ENCODE data around the gene APPL2. TPM values are rescaled to one million over a fixed set of nuclear protein-coding genes. Genes with fewer than 3 reads are reported as not detected.

The APPL2 gene
- total RNA-seq, 1 experiment from 2014 or later = 16.1 TPM

GRCh38 chr12:105274571-105274970 lies 38.6 kb upstream of the APPL2 start:
- Mint-ChIP-seq H3K9me3 (peaks cover 8% of the 10 kb centered on the region), H3K27ac (no peak overlapping the region), H3K4me3 (no peak overlapping the region), H3K27me3 (ENCODE audit: low read depth) (no peaks in the 10 kb centered on the region), H3K36me3 (no peaks in the 10 kb centered on the region), H3K4me1 (peaks cover 10% of the 10 kb centered on the region)
- no peak for TF ChIP-seq ATF1 (CRISPR knock-in tag; IDR thresholded peaks at IDR 0.05)
- TF ChIP-seq ZNF425 (CRISPR knock-in tag; conservative IDR thresholded peaks at IDR 0.05) = no peak
- no peak for TF ChIP-seq ZNF232 (CRISPR knock-in tag; IDR thresholded peaks at IDR 0.05)
- no peak for TF ChIP-seq TCF7 (CRISPR knock-in tag; IDR thresholded peaks at IDR 0.05; ENCODE audit: low read depth)
- no peak for TF ChIP-seq ZBTB21 (CRISPR knock-in tag; IDR thresholded peaks at IDR 0.05; ENCODE audit: borderline replicate concordance)
- no peak for TF ChIP-seq ZNF263 (CRISPR knock-in tag; IDR thresholded peaks at IDR 0.05; ENCODE audit: low read depth)
- no peak for TF ChIP-seq ZSCAN18 (CRISPR knock-in tag; IDR thresholded peaks at IDR 0.05)
- TF ChIP-seq MXD4 (CRISPR knock-in tag; IDR thresholded peaks at IDR 0.05; ENCODE audit: borderline replicate concordance) = no peak
- TF ChIP-seq ESRRA (CRISPR knock-in tag; IDR thresholded peaks at IDR 0.05; ENCODE audit: borderline replicate concordance) = no peak
- TF ChIP-seq, protein P1, sequence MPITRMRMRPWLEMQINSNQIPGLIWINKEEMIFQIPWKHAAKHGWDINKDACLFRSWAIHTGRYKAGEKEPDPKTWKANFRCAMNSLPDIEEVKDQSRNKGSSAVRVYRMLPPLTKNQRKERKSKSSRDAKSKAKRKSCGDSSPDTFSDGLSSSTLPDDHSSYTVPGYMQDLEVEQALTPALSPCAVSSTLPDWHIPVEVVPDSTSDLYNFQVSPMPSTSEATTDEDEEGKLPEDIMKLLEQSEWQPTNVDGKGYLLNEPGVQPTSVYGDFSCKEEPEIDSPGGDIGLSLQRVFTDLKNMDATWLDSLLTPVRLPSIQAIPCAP (CRISPR knock-in tag; IDR thresholded peaks at IDR 0.05) = no peak
- TF ChIP-seq SMAD3 (CRISPR knock-in tag; IDR thresholded peaks at IDR 0.05; ENCODE audit: borderline replicate concordance) = no peak
- TF ChIP-seq, protein P2, sequence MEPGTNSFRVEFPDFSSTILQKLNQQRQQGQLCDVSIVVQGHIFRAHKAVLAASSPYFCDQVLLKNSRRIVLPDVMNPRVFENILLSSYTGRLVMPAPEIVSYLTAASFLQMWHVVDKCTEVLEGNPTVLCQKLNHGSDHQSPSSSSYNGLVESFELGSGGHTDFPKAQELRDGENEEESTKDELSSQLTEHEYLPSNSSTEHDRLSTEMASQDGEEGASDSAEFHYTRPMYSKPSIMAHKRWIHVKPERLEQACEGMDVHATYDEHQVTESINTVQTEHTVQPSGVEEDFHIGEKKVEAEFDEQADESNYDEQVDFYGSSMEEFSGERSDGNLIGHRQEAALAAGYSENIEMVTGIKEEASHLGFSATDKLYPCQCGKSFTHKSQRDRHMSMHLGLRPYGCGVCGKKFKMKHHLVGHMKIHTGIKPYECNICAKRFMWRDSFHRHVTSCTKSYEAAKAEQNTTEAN (CRISPR knock-in tag; IDR thresholded peaks at IDR 0.05) = no peak
- TF ChIP-seq, protein P3, sequence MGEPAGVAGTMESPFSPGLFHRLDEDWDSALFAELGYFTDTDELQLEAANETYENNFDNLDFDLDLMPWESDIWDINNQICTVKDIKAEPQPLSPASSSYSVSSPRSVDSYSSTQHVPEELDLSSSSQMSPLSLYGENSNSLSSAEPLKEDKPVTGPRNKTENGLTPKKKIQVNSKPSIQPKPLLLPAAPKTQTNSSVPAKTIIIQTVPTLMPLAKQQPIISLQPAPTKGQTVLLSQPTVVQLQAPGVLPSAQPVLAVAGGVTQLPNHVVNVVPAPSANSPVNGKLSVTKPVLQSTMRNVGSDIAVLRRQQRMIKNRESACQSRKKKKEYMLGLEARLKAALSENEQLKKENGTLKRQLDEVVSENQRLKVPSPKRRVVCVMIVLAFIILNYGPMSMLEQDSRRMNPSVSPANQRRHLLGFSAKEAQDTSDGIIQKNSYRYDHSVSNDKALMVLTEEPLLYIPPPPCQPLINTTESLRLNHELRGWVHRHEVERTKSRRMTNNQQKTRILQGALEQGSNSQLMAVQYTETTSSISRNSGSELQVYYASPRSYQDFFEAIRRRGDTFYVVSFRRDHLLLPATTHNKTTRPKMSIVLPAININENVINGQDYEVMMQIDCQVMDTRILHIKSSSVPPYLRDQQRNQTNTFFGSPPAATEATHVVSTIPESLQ (CRISPR knock-in tag; IDR thresholded peaks at IDR 0.05) = no peak
- TF ChIP-seq, protein P4, sequence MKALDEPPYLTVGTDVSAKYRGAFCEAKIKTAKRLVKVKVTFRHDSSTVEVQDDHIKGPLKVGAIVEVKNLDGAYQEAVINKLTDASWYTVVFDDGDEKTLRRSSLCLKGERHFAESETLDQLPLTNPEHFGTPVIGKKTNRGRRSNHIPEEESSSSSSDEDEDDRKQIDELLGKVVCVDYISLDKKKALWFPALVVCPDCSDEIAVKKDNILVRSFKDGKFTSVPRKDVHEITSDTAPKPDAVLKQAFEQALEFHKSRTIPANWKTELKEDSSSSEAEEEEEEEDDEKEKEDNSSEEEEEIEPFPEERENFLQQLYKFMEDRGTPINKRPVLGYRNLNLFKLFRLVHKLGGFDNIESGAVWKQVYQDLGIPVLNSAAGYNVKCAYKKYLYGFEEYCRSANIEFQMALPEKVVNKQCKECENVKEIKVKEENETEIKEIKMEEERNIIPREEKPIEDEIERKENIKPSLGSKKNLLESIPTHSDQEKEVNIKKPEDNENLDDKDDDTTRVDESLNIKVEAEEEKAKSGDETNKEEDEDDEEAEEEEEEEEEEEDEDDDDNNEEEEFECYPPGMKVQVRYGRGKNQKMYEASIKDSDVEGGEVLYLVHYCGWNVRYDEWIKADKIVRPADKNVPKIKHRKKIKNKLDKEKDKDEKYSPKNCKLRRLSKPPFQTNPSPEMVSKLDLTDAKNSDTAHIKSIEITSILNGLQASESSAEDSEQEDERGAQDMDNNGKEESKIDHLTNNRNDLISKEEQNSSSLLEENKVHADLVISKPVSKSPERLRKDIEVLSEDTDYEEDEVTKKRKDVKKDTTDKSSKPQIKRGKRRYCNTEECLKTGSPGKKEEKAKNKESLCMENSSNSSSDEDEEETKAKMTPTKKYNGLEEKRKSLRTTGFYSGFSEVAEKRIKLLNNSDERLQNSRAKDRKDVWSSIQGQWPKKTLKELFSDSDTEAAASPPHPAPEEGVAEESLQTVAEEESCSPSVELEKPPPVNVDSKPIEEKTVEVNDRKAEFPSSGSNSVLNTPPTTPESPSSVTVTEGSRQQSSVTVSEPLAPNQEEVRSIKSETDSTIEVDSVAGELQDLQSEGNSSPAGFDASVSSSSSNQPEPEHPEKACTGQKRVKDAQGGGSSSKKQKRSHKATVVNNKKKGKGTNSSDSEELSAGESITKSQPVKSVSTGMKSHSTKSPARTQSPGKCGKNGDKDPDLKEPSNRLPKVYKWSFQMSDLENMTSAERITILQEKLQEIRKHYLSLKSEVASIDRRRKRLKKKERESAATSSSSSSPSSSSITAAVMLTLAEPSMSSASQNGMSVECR (CRISPR knock-in tag; IDR thresholded peaks at IDR 0.05; ENCODE audit: borderline replicate concordance) = no peak
- TF ChIP-seq NR2C2 (CRISPR knock-in tag; IDR thresholded peaks at IDR 0.05) = no peak
- no peak for TF ChIP-seq GTF2I (CRISPR knock-in tag; conservative IDR thresholded peaks at IDR 0.05)
- no peak for TF ChIP-seq ZNF396 (CRISPR knock-in tag; IDR thresholded peaks at IDR 0.05; ENCODE audit: borderline replicate concordance)
- TF ChIP-seq ATF3 (CRISPR knock-in tag; conservative IDR thresholded peaks at IDR 0.05) = no peak
- TF ChIP-seq, protein P5, sequence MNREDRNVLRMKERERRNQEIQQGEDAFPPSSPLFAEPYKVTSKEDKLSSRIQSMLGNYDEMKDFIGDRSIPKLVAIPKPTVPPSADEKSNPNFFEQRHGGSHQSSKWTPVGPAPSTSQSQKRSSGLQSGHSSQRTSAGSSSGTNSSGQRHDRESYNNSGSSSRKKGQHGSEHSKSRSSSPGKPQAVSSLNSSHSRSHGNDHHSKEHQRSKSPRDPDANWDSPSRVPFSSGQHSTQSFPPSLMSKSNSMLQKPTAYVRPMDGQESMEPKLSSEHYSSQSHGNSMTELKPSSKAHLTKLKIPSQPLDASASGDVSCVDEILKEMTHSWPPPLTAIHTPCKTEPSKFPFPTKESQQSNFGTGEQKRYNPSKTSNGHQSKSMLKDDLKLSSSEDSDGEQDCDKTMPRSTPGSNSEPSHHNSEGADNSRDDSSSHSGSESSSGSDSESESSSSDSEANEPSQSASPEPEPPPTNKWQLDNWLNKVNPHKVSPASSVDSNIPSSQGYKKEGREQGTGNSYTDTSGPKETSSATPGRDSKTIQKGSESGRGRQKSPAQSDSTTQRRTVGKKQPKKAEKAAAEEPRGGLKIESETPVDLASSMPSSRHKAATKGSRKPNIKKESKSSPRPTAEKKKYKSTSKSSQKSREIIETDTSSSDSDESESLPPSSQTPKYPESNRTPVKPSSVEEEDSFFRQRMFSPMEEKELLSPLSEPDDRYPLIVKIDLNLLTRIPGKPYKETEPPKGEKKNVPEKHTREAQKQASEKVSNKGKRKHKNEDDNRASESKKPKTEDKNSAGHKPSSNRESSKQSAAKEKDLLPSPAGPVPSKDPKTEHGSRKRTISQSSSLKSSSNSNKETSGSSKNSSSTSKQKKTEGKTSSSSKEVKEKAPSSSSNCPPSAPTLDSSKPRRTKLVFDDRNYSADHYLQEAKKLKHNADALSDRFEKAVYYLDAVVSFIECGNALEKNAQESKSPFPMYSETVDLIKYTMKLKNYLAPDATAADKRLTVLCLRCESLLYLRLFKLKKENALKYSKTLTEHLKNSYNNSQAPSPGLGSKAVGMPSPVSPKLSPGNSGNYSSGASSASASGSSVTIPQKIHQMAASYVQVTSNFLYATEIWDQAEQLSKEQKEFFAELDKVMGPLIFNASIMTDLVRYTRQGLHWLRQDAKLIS (CRISPR knock-in tag; IDR thresholded peaks at IDR 0.05; ENCODE audit: borderline replicate concordance) = no peak
- no peak for TF ChIP-seq FOXJ3 (CRISPR knock-in tag; IDR thresholded peaks at IDR 0.05; ENCODE audit: borderline replicate concordance)
- ChIA-PET POLR2A (no interaction called here), CTCF (no interaction called here)
- no peak for DNase-seq (ENCODE audit: low spot score)
- no peak for ATAC-seq
